Prostate gland (tissue), 2 donors: ENCODE results near the gene ARHGEF16. TPM values are rescaled to one million over a fixed set of nuclear protein-coding genes. Genes with fewer than 3 reads are reported as not detected.

Experiments used
- DNase-seq: peaks from one replicate; pipeline ENCODE4 v3.0.0-alpha.2; 2019; ENCODE audit warnings: low spot score
- H3K27ac ChIP-seq, 2 donors: fragments of 200-600 bp; sonication (generic); 2 replicates each; pipeline ENCODE4 v1.5.1; 2017 to 2019
- H3K27me3 ChIP-seq: fragments of 200-600 bp; sonication (generic); replicated peaks from 2 replicates; pipeline ENCODE4 v1.5.1; 2019; ENCODE audit not compliant: insufficient read depth
- H3K36me3 ChIP-seq, 2 donors: fragments of 200-600 bp; sonication (generic); 1 replicate in 1 of 2; 2 replicates in 1 of 2; pipeline versions ENCODE4 v1.5.1 to v1.8.1; 2017 to 2019
- H3K4me1 ChIP-seq: fragments of 200-600 bp; sonication (generic); replicated peaks from 2 replicates; pipeline ENCODE4 v1.5.1; 2019
- H3K4me3 ChIP-seq, 2 donors: fragments of 200-600 bp; sonication (generic); 2 replicates each; pipeline ENCODE4 v1.5.1; 2017 to 2019
- H3K9me3 ChIP-seq: fragments of 200-600 bp; sonication (generic); 2 replicates; pipeline ENCODE4 v1.5.1; 2017
- CTCF ChIP-seq, 4 experiments: fragments of 200-600 bp in 2 of 4; fragments of 450-650 bp in 2 of 4; sonication (generic) in 2 of 4; IDR thresholded peaks; 1 replicate in 3 of 4; 2 replicates in 1 of 4; pipeline ENCODE4 v1.5.1; 2016 to 2019; ENCODE audit warnings: antibody characterized with exemption in 4 of 4, mild to moderate bottlenecking in 2 of 4, moderate library complexity in 2 of 4
- POLR2A ChIP-seq: fragments of 450-650 bp; IDR thresholded peaks from one replicate; pipeline ENCODE4 v1.6.1; 2016; ENCODE audit warnings: antibody characterized with exemption, mild to moderate bottlenecking
- POLR2AphosphoS5 ChIP-seq: sonication (generic); formaldehyde crosslinking; IDR thresholded peaks from one replicate; pipeline ENCODE4 v1.6.1; 2017; ENCODE audit warnings: antibody characterized with exemption
- WGBS: methylation state at CpG from one replicate; pipeline ENCODE4 v1.1.5; 2018; 5-methylcytosine and 5-hydroxymethylcytosine counted together
- intact Hi-C: fragments of 100-400 bp; cut with DNase I; formaldehyde crosslinking; loops from one replicate; pipeline ENCODE4 v1.14.2; 2022
- total RNA-seq, 2 donors: library from RNA; depleted of rRNA; stranded (reverse); fragments of >200 nt; gene quantifications; one replicate each; pipeline ENCODE4 v1.1.0, GENCODE V29; 2016

ARHGEF16 gene
- total RNA-seq, 2 donors from 2014 or later: 25.2 to 25.4 TPM

- intact Hi-C loops: no loop called here
- WGBS: 85% methylated on average over 15 of the region's 17 CpGs
- DNase-seq: no peak
- Histone ChIP-seq H3K4me3 (no peak overlapping the region), H3K36me3 (no peaks in the 10 kb centered on the region), H3K9me3 (no peaks in the 10 kb centered on the region), H3K27ac (no peak overlapping the region), H3K27me3 (no peaks in the 10 kb centered on the region), H3K4me1 (no peaks in the 10 kb centered on the region)
- TF ChIP-seq POLR2A (no peak), POLR2AphosphoS5 (no peak), CTCF (IDR thresholded peaks at IDR 0.05) (no peak)
Measured at GRCh38 chr1:3501437-3501836, 47.0 kb downstream of the ARHGEF16 start.

GRCh38 chr1:3501856-3502640 lies 47.6 kb downstream of the ARHGEF16 start:
- Histone ChIP-seq H3K27me3 (no peaks in the 10 kb centered on the region), H3K27ac (no peak overlapping the region), H3K36me3 (no peaks in the 10 kb centered on the region), H3K4me1 (no peaks in the 10 kb centered on the region), H3K4me3 (no peak overlapping the region), H3K9me3 (no peaks in the 10 kb centered on the region)
- peak; percentile 50 for DNase-seq
- intact Hi-C loops: no loop called here
- TF ChIP-seq POLR2A (no peak), POLR2AphosphoS5 (no peak), CTCF (IDR thresholded peaks at IDR 0.05) (no peak)
- 69% methylated on average over 25 of the region's 26 CpGs for WGBS

- no peak for DNase-seq
- intact Hi-C loops: no loop called here
- 86% methylated on average over 21 of the region's 22 CpGs for WGBS
Measured at GRCh38 chr1:3502641-3503524, 48.4 kb downstream of the ARHGEF16 start.

GRCh38 chr1:3503525-3503886 lies 49.0 kb downstream of the ARHGEF16 start:
- intact Hi-C loops: no loop called here
- no peaks in the 10 kb centered on the region for H3K9me3 ChIP-seq
- H3K4me3 ChIP-seq: no peak overlapping the region
- no peak for DNase-seq
- WGBS: 84% methylated on average over 8 of the region's 8 CpGs
- no peaks in the 10 kb centered on the region for H3K4me1 ChIP-seq
- TF ChIP-seq POLR2AphosphoS5 (no peak), POLR2A (no peak), CTCF (IDR thresholded peaks at IDR 0.05) (no peak)
- no peaks in the 10 kb centered on the region for H3K36me3 ChIP-seq
- H3K27me3 ChIP-seq: no peaks in the 10 kb centered on the region
- no peak overlapping the region for H3K27ac ChIP-seq

More at GRCh38 chr1:3502641-3503524, 48.4 kb downstream of the ARHGEF16 start:
- Histone ChIP-seq H3K4me3 (no peak overlapping the region), H3K36me3 (no peaks in the 10 kb centered on the region), H3K27ac (no peak overlapping the region), H3K4me1 (no peaks in the 10 kb centered on the region), H3K9me3 (no peaks in the 10 kb centered on the region), H3K27me3 (no peaks in the 10 kb centered on the region)
- TF ChIP-seq CTCF (IDR thresholded peaks at IDR 0.05) (no peak), POLR2AphosphoS5 (no peak), POLR2A (no peak)
